GM19193 (cell line): ENCODE data around the gene KCNH2.
A peak's percentile ranks its signal among the peaks of the same experiment; 100 is the strongest.

Experiments
- POLR2A ChIP-seq: IDR thresholded peaks from 4 replicates; pipeline ENCODE4 v1.6.1; 2011; ENCODE audit not compliant: insufficient read depth, insufficient read length; ENCODE audit errors: extremely low read depth

The KCNH2 gene

DNA sequence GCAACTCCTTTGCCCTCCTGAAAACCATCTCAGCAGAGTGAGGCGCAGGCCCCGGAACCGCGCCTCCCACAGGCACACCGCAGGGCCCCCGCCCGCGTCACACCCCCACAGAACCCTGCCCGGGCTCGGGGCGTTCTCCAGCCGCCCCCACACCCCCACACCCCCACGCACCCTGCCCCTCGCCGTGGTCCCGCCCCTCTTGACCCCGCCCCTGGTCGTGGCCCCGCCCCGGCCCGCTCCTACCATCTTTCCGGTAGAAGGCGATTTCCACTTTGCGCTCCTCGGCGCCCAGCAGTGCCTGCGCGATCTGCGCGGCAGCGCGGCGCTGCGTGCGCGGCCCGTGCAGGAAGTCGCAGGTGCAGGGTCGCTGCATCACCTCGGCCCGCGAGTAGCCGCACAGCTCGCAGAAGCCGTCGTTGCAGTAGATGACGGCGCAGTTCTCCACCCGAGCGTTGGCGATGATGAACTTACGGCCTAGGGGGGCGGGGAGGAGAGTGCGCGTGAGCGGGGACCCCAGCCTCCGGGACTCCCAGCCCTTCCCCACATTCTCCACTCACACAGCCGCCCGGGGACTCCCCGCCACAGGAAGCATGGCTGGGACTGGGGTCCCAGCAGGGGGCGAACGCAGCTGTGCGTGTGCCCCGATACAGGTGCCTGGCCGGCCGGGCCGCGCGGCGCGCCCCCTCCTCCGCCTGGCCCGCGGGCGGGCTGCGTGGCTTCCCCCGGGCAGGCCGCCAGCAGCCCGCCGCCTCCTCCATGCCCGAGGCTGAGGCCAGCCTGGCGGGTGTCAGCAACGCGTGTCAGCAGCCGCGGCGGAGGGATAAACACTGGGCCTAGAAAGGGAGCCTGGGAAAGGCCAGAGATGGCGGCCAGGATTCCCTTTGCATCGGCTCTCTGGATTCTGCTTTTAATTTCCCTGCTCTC is 3.4 kb downstream of the KCNH2 start:
- peak; percentile 51 for TF ChIP-seq POLR2A

- no peak for TF ChIP-seq POLR2A
Observed at GRCh38 chr7:150973571-150974451, 4.3 kb downstream of the KCNH2 start.

GRCh38 chr7:150972741-150973140 is 5.4 kb downstream of the KCNH2 start:
- no peak for TF ChIP-seq POLR2A

- no peak for TF ChIP-seq POLR2A
Observed at GRCh38 chr7:150972023-150972468, 6.1 kb downstream of the KCNH2 start.

GRCh38 chr7:150971242-150972022 is 6.7 kb downstream of the KCNH2 start:
- no peak for TF ChIP-seq POLR2A

DNA sequence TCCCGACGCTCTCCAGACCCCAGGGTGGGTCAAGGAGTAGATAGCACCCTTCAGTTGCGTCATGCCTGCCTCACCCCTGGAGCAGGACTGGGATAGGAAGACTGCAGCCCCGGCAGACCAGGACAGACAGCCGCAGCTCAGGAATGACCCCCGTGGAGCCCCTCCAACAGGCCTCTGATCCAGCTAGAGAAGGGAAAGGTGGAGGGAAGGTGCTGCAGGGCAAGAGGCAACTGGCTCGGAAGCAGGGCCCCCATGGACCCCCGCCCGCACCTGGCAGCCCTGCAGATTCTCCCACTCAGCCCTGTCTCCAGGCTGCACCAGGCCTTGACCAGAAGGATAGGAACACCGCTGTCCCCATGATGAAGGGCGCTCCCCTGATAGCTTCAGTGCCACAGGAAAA is 7.7 kb downstream of the KCNH2 start:
- no peak for TF ChIP-seq POLR2A

DNA sequence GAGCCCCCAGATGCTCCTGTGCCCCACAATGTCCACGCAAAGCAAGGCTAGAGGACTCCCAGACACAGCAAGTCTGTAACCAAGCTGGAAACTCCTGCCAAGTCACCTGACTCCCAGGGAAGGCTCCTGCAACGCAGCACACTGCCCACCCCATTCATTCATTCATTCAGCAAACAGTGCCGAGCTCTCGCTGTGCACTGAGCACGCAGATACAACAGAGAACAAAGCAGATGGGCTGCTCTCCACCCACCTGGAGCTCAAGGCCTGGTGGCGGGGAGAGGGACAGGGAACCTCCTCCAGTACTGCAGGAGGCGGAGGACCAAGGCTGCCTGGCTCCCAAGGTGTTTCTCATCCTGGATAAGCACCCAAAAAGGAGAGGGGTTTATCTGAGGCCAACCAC is 8.6 kb downstream of the KCNH2 start:
- TF ChIP-seq POLR2A, result no peak

DNA sequence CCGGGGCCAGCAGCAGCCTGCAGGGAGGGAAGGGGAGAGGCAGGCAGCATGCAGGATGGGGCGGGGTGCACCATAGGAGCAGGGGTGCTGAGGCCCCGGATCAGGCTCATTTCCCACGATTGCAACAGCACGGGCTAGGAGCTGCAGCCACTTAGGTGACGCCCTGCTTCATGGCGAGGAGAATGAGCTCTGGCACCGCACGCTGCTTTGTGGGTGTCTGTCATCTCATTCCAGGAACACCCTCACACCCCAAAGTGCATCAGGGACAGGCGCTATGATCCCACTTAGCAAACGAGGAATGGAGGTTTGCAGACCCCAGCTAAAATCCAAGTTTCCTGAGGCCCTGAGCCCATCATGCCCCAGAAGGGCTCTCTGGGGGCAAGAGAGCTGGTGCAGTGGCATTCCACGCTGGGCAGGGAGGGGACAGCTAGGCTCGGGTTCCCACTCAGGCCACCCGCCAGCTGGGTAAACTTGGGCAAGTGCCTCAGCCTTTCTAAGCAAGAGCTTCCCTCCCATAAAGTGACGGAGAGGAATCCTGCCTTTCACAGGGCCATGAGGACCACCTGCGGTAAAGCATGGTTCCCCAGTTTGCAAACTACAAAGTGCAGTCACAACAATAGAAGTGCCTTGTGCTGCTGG is 9.3 kb downstream of the KCNH2 start:
- TF ChIP-seq POLR2A, result no peak

DNA sequence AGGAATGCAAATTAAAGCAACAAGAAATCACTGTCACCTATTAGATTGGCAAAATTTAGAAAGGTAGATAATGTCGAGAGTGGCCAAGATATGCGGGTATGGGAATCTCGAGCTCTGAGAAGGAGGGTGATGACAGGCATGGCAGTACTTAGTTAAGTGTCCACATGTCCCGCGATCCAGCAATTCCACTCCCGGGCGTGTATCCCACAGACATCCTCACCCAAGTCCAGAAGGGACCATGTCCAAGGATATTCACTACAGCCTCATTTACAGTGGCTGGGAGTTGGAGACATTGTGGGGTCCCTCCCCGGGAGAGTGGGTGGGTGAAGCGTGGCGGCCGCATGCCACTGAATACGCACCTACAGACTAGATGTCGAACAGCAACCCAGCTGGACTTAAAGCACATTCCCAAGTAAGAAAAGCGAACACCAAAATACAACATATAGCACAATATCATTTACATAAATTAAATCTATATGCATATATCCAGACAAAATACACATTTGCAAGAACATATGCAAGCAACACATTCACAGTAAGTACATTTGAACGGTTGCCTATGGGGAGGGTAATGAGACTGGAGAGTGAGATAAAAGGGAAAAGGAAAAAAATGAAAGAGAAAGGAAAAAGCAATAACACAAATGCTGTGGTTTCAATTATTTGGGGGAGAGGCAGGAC is 9.9 kb downstream of the KCNH2 start:
- no peak for TF ChIP-seq POLR2A

GRCh38 chr7:150967349-150967748 is 10.8 kb downstream of the KCNH2 start:
- no peak for TF ChIP-seq POLR2A

DNA sequence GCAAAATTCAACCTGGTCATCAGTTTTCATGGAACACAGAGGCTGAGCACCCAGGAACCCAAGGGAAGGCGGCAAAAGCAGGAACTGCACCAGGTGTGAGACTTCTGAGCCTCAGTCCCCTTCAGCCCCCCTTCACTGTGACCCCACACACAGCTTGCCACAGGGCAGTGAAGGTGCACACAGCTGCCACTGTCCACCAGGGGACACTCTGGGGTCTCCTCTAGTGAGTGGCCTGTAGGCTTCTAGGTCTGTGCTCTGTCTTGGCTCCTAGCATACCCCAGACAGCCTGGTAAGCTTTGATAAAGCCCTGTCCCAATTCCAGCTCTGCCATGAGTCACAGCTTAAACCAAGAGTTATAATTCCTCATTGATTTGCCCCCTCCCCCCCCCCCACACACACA is 12.1 kb downstream of the KCNH2 start:
- no peak for TF ChIP-seq POLR2A

GRCh38 chr7:150965273-150965830 is 12.8 kb downstream of the KCNH2 start:
- TF ChIP-seq POLR2A, result no peak

- no peak for TF ChIP-seq POLR2A
Observed at GRCh38 chr7:150964593-150965111, 13.5 kb downstream of the KCNH2 start.
